Testis (tissue), 3 donors: ENCODE data around the gene DMC1. TPM values are rescaled to one million over a fixed set of nuclear protein-coding genes. Genes with fewer than 3 reads are reported as not detected.

ENCODE experiments used
- DNase-seq: peaks from one replicate; pipeline ENCODE4 v3.0.0-alpha.2; 2019
- H3K27ac ChIP-seq, 2 donors: fragments of 200-600 bp; sonication (generic); one replicate each; pipeline ENCODE4 v1.5.1; 2019
- H3K27me3 ChIP-seq: fragments of 200-600 bp; sonication (generic); one replicate; pipeline ENCODE4 v1.5.1; 2019
- H3K36me3 ChIP-seq: fragments of 200-600 bp; sonication (generic); one replicate; pipeline ENCODE4 v1.5.1; 2017; ENCODE audit warnings: low read depth; ENCODE audit errors: missing control alignments
- H3K4me1 ChIP-seq: fragments of 200-600 bp; sonication (generic); one replicate; pipeline ENCODE4 v1.5.1; 2019
- H3K4me3 ChIP-seq, 2 donors: fragments of 200-600 bp; sonication (generic); one replicate each; pipeline ENCODE4 v1.5.1; 2017 to 2019
- H3K9me3 ChIP-seq: fragments of 200-600 bp; sonication (generic); one replicate; pipeline ENCODE4 v1.5.1; 2017
- POLR2A ChIP-seq: fragments of 450-650 bp; IDR thresholded peaks from one replicate; pipeline ENCODE4 v1.6.1; 2017; ENCODE audit warnings: antibody characterized with exemption, mild to moderate bottlenecking, moderate library complexity
- WGBS, 2 donors: methylation state at CpG; one replicate each; pipeline ENCODE4 v1.1.5; 2018; 5-methylcytosine and 5-hydroxymethylcytosine counted together
- intact Hi-C: fragments of 100-400 bp; cut with DNase I; formaldehyde crosslinking; loops from one replicate; pipeline ENCODE4 v1.15.1; 2023; ENCODE audit warnings: low total_unique reads
- polyA plus RNA-seq: library from polyadenylated mRNA; stranded (reverse); fragments of 350-450 nt; fragmentation: Illumina TruSeq; extraction: RNeasy Lipid Tissue Mini Kit (QIAGEN cat#74804); gene quantifications from one replicate; pipeline ENCODE4 v1.2.3, GENCODE V29; 2014; ENCODE audit warnings: low read depth, low replicate concordance; ENCODE audit not compliant: insufficient read depth
- total RNA-seq, 2 donors: library from RNA; depleted of rRNA; stranded (reverse); fragments of >200 nt; gene quantifications; one replicate each; pipeline ENCODE4 v1.2.3, GENCODE V29; 2016
- TF ChIP-seq, protein P1 (sequence below), 3 experiments: fragments of 450-650 bp in 2 of 3; fragments of 200-600 bp in 1 of 3; sonication (generic) in 1 of 3; IDR thresholded peaks; one replicate each; pipeline ENCODE4 v1.5.1; 2016 to 2019; ENCODE audit warnings: antibody characterized with exemption in 3 of 3, mild to moderate bottlenecking in 2 of 3, moderate library complexity in 1 of 3

Gene DMC1
- total and polyA plus RNA-seq, 3 donors from 2014 or later: 8.9 to 18.3 (median 17.6) TPM

DNA sequence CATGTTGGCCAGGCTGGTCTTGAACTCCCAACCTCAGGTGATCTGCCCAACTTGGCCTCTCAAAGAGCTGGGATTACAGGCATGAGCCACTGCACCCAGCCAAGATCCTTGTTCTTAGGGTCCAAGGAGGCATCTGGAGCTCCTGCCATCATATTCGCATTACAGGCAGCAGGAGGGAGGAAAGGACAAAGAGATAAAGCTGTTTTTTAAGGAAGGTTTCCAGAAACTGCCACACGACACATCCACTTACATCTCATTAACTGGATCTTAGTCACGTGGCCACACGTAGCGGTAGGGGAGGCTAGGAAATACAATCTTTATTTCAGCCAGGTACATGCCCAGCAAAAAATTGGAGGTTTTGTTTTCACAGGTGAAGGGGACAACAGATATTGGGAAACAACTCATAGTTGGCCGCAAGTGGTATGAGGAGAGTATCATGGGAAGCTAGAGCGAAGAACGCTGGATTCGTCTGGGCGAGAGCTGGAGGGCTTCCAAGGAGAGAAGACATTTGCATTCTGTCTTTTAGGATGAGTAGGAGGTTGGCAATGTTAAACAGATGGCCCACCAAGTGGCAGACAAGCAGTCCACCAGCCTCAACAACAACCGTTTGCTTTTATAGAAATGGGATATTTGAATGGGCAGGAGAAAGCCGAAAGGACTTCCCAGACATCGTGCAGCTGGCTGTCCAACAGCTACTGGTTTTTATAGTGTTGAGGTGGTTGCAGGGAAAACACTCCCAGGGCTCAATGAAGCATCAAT, 39.2 kb upstream of the DMC1 start:
- no peaks in the 10 kb centered on the region for H3K4me1 ChIP-seq
- H3K36me3 ChIP-seq: no peaks in the 10 kb centered on the region
- H3K4me3 ChIP-seq: no peak overlapping the region
- no peak for TF ChIP-seq POLR2A
- TF ChIP-seq, protein P1, sequence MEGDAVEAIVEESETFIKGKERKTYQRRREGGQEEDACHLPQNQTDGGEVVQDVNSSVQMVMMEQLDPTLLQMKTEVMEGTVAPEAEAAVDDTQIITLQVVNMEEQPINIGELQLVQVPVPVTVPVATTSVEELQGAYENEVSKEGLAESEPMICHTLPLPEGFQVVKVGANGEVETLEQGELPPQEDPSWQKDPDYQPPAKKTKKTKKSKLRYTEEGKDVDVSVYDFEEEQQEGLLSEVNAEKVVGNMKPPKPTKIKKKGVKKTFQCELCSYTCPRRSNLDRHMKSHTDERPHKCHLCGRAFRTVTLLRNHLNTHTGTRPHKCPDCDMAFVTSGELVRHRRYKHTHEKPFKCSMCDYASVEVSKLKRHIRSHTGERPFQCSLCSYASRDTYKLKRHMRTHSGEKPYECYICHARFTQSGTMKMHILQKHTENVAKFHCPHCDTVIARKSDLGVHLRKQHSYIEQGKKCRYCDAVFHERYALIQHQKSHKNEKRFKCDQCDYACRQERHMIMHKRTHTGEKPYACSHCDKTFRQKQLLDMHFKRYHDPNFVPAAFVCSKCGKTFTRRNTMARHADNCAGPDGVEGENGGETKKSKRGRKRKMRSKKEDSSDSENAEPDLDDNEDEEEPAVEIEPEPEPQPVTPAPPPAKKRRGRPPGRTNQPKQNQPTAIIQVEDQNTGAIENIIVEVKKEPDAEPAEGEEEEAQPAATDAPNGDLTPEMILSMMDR (IDR thresholded peaks at IDR 0.05): no peak
- DNase-seq: no peak
- H3K9me3 ChIP-seq: no peaks in the 10 kb centered on the region
- no peak overlapping the region for H3K27ac ChIP-seq
- WGBS, 2 donors: 85 to 91% methylated on average over 13 of the region's 13 CpGs
- intact Hi-C loops: no loop called here
- H3K27me3 ChIP-seq: no peaks in the 10 kb centered on the region

DNA sequence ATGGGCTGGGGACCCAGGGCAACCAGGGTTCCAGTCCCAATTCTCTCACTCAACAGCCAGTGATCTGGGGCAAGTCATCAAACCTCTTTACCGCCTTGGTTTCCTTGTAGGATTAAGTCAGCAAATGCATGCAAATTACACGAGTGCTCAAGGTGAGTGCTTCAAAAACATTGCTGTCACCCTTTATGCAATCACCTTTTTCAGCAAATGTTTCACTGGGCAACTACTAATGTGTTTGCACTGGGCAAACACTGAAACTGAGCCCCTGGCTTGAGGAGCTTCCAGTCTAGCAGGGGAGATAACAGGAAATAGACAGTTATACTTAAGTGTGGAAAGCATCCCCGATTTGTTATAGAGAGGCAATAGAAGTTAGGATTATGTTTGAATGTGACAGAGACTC, 37.7 kb upstream of the DMC1 start:
- no peak for TF ChIP-seq POLR2A
- TF ChIP-seq, protein P1 (IDR thresholded peaks at IDR 0.05): no peak
- WGBS, 2 donors: 91% methylated on average over 3 of the region's 3 CpGs
- H3K4me1 ChIP-seq: no peaks in the 10 kb centered on the region

DNA sequence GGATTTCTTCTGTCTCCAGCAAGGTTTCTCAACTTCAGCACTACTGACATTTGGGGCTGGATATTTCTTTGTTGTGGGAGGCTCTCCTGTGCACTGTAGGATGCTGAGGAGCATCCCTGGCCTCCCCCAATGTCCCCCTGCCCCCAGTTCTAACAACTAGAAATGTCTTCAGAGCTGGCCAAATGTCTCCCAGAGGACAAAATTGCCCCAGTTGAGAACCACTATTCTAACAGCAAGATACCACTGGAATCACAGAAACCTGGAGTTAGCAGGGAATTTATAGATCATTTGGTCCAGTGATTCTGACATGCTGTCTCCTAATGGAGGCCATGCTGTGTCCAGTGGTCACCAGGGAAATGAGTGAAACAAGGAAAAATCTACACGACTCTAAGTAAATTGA, 32.2 kb upstream of the DMC1 start:
- intact Hi-C loops: no loop called here

More for the DNA sequence above, 37.7 kb upstream of the DMC1 start:
- Histone ChIP-seq H3K9me3 (no peaks in the 10 kb centered on the region), H3K27ac (no peak overlapping the region), H3K36me3 (no peaks in the 10 kb centered on the region), H3K4me3 (no peak overlapping the region), H3K27me3 (no peaks in the 10 kb centered on the region)
- intact Hi-C loops: no loop called here
- no peak for DNase-seq

DNA sequence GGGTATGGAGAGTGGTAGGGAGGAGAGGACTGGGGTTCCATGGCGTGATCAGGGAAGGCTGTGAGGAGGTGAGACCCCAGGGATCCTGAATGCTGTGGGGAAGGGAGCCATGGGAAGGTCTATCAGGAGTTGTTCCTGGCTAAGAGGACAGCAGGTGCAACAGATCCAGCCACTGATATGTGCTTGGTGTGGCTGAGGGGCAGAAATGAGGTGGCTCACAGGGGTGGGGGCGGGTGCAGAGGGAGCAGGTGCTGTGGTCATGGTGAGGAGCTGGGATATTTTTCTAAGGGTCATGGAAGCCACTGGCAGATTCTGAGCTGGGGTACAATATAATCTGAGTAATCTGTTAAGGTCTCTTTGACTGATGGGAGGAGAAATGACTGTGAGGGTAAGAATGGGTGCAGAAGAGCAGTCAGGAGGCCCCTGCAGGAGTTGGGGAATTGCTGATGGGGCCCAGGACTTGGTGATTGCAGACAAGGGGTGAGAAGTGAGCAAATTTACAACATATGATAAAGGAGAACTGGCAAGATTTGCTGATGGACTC, 31.3 kb upstream of the DMC1 start:
- WGBS, 2 donors: 94 to 95% methylated on average over 2 of the region's 2 CpGs
- Histone ChIP-seq H3K27me3 (no peaks in the 10 kb centered on the region), H3K4me1 (no peaks in the 10 kb centered on the region), H3K9me3 (no peaks in the 10 kb centered on the region), H3K4me3 (no peak overlapping the region), H3K27ac (no peak overlapping the region), H3K36me3 (no peaks in the 10 kb centered on the region)
- no peak for DNase-seq
- no peak for TF ChIP-seq POLR2A
- TF ChIP-seq, protein P1 (IDR thresholded peaks at IDR 0.05): no peak
- intact Hi-C loops: no loop called here

More for the DNA sequence above, 32.2 kb upstream of the DMC1 start:
- Histone ChIP-seq H3K27ac (no peak overlapping the region), H3K36me3 (no peaks in the 10 kb centered on the region), H3K4me1 (no peaks in the 10 kb centered on the region), H3K27me3 (no peaks in the 10 kb centered on the region), H3K9me3 (no peaks in the 10 kb centered on the region), H3K4me3 (no peak overlapping the region)
- no peak for DNase-seq
- TF ChIP-seq, protein P1 (IDR thresholded peaks at IDR 0.05): no peak
- TF ChIP-seq POLR2A: no peak
- 81 to 94% methylated on average over 1 of the region's 1 CpG for WGBS, 2 donors
